ENCODE measurements around the gene GCNT1. TPM values are rescaled to one million over a fixed set of nuclear protein-coding genes. Genes with fewer than 3 reads are reported as not detected.

Gene GCNT1
- total and polyA plus RNA-seq, 2 of the 13 experiments (the other 11 are each of a cell fraction or from before 2014, with no cell fraction given) = 0.55 to 1.7 TPM

- 90% methylated on average over 7 of the region's 7 CpGs for WGBS (ENCODE audit: low lambda C conversion rate)
- in situ Hi-C loops (cut with HindIII; ENCODE audit: extremely low pct_ligation_motif_present, low pct_unique_long_range_greater_than_20kb) = no loop called here
- Histone ChIP-seq H3K4me1 (ENCODE audit: insufficient read depth, low read length) (peaks cover 41% of the 10 kb centered on the region), H3K36me3 (replicated peaks in 1 of 2; ENCODE audit: control insufficient read depth in 1 of 2, insufficient read depth in 2 of 2, low read length in 2 of 2) (no peaks in the 10 kb centered on the region), H3K4me2 (ENCODE audit: low read depth, low read length) (no peak overlapping the region), H3K27ac (ENCODE audit: extremely low read length, insufficient read depth, low read length) (no peak overlapping the region), H2AFZ (ENCODE audit: low read length) (no peak overlapping the region), H3K27me3 (ENCODE audit: control insufficient read depth in 1 of 2, insufficient read depth in 2 of 2, low read length in 2 of 2) (no peaks in the 10 kb centered on the region), H3K9ac (ENCODE audit: insufficient read depth, low read depth, low read length) (no peak overlapping the region), H3K9me3 (ENCODE audit: low read length) (no peaks in the 10 kb centered on the region), H4K20me1 (ENCODE audit: insufficient read depth, low read length) (no peaks in the 10 kb centered on the region), H3K4me3 (replicated peaks in 1 of 3; ENCODE audit: insufficient read depth in 1 of 3, low read depth in 2 of 3, low read length in 3 of 3) (no peak overlapping the region), H3K79me2 (ENCODE audit: insufficient read depth, low read length) (no peaks in the 10 kb centered on the region)
- ChIA-PET CTCF (ENCODE audit: low intra/inter-chr PET ratio, low total read pairs) (no interaction called here), POLR2A (no interaction called here)
- BruUV-seq (replicated peaks) = no TSS peak
- intact Hi-C loops (cut with micrococcal nuclease; ENCODE audit: unreplicated experiment) = no loop called here
- DNase-seq (ENCODE audit: low spot score) (no peak), FAIRE-seq (no peak), ATAC-seq (no peak)
- no peak for TF ChIP-seq DNMT3B (CRISPR knock-in tag; conservative IDR thresholded peaks at IDR 0.05)
- no peak for TF ChIP-seq ZSCAN31 (CRISPR knock-in tag; IDR thresholded peaks at IDR 0.05; ENCODE audit: low read depth)
- peak; percentile 70 for TF ChIP-seq ZNF121 (CRISPR knock-in tag; IDR thresholded peaks at IDR 0.05)
- no peak for TF ChIP-seq HNRNPK (IDR thresholded peaks at IDR 0.05; ENCODE audit: low read depth, low read length, poor library complexity, severe bottlenecking)
- TF ChIP-seq NPAS2 (CRISPR knock-in tag; IDR thresholded peaks at IDR 0.05; ENCODE audit: borderline replicate concordance) = no peak
- TF ChIP-seq CERS6 (CRISPR knock-in tag; IDR thresholded peaks at IDR 0.05) = no peak
- TF ChIP-seq SMYD3 (CRISPR knock-in tag; IDR thresholded peaks at IDR 0.05) = no peak
Observed at GRCh38 chr9:76426807-76427419, 32.1 kb upstream of the GCNT1 start.

GRCh38 chr9:76431601-76432000 lies 27.4 kb upstream of the GCNT1 start:
- DNase-seq (ENCODE audit: low spot score) (no peak), FAIRE-seq (no peak), ATAC-seq (no peak)
- Histone ChIP-seq H3K9ac (ENCODE audit: insufficient read depth, low read depth, low read length) (no peak overlapping the region), H4K20me1 (ENCODE audit: insufficient read depth, low read length) (no peaks in the 10 kb centered on the region), H3K27ac (ENCODE audit: extremely low read length, insufficient read depth, low read length) (no peak overlapping the region), H3K4me3 (replicated peaks in 1 of 3; ENCODE audit: insufficient read depth in 1 of 3, low read depth in 2 of 3, low read length in 3 of 3) (no peak overlapping the region), H3K27me3 (ENCODE audit: control insufficient read depth in 1 of 2, insufficient read depth in 2 of 2, low read length in 2 of 2) (no peaks in the 10 kb centered on the region), H3K9me3 (ENCODE audit: low read length) (no peaks in the 10 kb centered on the region), H3K4me1 (ENCODE audit: insufficient read depth, low read length) (peaks cover 44% of the 10 kb centered on the region), H3K79me2 (ENCODE audit: insufficient read depth, low read length) (no peaks in the 10 kb centered on the region), H2AFZ (ENCODE audit: low read length) (no peak overlapping the region), H3K36me3 (replicated peaks in 1 of 2; ENCODE audit: control insufficient read depth in 1 of 2, insufficient read depth in 2 of 2, low read length in 2 of 2) (no peaks in the 10 kb centered on the region), H3K4me2 (ENCODE audit: low read depth, low read length) (no peak overlapping the region)
- in situ Hi-C loops (cut with HindIII; ENCODE audit: extremely low pct_ligation_motif_present, low pct_unique_long_range_greater_than_20kb) (no loop called here), intact Hi-C loops (cut with micrococcal nuclease; ENCODE audit: unreplicated experiment) (no loop called here)
- WGBS (ENCODE audit: low lambda C conversion rate) = 91% methylated on average over 8 of the region's 8 CpGs
- POLR2A ChIA-PET = no interaction called here
- TF ChIP-seq ZNF710 (CRISPR knock-in tag; IDR thresholded peaks at IDR 0.05; ENCODE audit: borderline replicate concordance) = no peak
- no peak for TF ChIP-seq PREB (CRISPR knock-in tag; IDR thresholded peaks at IDR 0.05)
- TF ChIP-seq RELA (CRISPR knock-in tag; IDR thresholded peaks at IDR 0.05) = no peak
- TF ChIP-seq ZNF550 (CRISPR knock-in tag; IDR thresholded peaks at IDR 0.05; ENCODE audit: borderline replicate concordance) = no peak
- no peak for TF ChIP-seq RFXANK (CRISPR knock-in tag; IDR thresholded peaks at IDR 0.05)
- no peak for TF ChIP-seq MLLT10 (CRISPR knock-in tag; IDR thresholded peaks at IDR 0.05)
- TF ChIP-seq FIP1L1 (IDR thresholded peaks at IDR 0.05; ENCODE audit: borderline replicate concordance, insufficient read depth, low read depth, low read length) = no peak
- CTCF ChIA-PET (ENCODE audit: low intra/inter-chr PET ratio, low total read pairs) = no interaction called here
- no TSS peak for BruUV-seq (replicated peaks)
